Kidney capillary endothelial cell (primary cell): Measurements from ENCODE around the gene TTC6.
"Not testable (repeated sequence)": the region's sequence is repeated elsewhere in the genome, so short reads cannot be mapped to it uniquely, and the experiment has no call there.

Source experiments
- DNase-seq: peaks from one replicate; pipeline ENCODE4 v3.0.0-alpha.2; 2018; ENCODE audit warnings: low spot score

TTC6 gene, protein sequence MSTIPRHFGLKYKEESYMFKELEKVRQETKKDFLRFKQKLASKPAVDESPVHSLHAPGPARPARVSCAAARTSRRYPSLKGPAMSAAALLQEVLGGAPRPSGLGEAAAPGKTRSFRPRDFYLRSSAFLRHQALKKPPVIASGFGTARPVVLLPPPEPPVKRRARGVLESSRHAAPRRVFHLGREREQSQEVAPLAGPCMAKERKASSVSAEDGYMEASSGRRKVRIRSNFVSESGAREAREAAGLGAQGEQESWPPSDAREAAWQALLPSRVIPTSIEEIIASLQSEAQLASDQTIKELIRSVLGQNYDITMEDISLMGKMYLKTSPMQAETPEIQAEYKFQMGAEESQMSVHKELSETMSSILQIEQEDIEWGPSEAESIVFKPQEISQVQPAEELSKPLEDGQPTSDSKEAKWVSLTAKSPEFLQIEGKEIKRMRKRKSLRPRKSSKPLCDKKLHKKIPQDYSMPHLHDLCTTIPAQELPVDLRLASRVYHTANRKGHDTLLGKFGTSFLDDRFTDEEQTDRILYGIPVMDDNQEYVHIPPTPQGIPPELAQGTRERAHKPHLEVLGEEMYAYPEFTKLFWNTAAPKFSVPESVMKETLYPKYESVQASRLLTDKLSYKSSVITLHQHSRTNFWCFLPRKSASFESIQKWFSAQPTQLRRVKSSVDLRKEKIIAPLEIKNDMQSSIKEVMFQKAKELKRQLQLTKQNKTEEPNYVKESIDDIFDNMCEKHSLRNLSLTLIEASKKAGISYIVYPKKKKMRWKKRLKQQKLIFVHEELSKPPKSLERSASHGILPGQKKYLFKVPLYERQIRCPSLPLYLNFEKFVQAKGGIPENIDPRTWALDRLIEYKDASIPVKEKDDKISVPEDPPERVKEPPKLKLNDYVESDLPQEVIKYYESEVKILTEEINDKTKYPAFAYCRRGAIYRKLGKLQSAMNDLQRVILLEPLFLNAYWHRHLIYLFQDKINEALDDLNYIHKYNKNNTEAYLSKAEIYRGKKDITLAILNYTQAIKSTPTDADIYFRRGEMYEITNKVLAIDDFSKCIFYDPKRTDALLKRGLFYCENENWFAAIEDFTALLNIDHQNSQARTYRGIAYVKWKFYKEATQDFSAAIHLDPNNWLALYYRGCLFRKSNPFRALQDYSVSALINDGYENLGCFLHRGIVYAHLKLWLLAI (N-terminal part only)

GRCh38 chr14:37594971-37595808 is at the start of gene TTC6, which contains the start of gene FOXA1:
TTC6 (plus strand) TSS chr14:37595629; CDS start chr14:37622065, 26,436 bp downstream.
FOXA1 (minus strand) TSS chr14:37595249; CDS start chr14:37594972, 277 bp downstream.
- DNase-seq: no peak

DNA sequence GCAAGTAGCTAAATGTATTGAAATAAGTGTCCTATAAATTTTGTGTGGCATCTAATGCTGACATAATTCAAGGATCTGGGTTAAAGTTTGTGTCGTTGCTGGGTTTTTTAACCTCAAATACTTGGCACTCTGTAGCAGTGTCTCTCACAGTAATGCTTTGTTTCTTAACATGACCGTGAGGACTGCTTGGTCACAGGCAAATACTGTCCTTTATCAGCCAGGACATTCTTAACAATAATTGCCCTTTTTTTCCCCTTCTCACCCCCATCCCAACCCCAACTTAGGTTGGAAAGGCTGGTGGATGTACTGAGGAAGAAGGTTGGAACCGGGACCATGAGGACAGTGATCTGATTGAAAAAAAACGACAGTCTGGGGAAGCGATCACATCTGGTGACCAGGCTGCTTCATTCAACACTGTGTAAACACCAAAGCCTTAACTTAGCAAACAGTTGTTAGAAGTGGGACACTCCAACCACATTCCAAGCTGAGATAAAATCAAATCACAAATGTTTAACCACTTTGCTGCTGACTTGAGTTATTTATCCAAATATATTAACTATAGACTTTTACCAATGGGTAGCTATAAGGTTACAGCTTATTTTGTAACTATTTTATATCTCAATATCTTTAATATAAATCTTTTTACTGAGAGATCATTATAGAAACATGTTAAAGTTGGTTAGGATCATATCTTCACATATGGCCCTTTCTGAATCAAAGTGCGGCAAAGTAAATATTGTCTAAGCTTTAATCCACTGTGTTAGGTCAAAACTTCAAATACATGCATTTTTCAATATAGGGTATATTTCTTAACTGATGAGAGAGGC is 48.6 kb upstream of the TTC6 start:
- no peak for DNase-seq

DNA sequence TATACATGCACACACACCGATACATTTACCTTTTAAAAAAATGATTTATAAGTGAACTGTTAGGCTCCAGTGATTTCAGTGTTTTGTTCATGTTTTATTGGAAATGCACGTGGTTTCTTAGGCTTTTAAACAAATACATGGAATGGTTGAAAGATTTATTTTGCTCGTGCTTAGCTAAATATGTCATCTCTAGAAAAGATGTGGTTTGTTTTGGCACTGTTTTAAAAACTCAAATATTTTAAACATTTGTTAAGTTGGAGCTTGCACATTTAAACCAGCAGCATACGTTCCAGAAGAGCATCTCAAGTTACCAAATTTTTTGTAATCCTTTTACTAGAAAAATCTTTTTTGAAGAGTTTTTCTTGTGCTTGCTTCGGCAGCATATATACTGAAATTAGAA is 44.9 kb upstream of the TTC6 start:
- no peak for DNase-seq

DNA sequence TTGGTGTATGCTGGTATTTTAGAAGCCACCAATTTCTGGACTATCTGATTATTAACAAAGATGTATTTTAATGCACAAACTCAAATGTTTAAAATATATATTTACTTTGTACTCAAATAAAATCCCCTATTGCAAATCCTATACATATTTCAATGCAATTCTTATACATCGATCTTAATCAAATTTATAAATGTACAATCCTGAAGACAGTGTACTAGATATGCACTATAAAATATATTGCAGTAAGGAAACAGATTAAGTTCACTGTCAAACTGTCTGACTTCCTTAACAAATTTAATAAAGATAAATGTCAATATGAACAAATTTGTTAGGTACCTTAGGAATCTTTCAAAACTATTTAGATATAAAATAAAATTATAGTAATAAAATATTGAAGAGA is 44.3 kb upstream of the TTC6 start:
- DNase-seq: no peak

DNA sequence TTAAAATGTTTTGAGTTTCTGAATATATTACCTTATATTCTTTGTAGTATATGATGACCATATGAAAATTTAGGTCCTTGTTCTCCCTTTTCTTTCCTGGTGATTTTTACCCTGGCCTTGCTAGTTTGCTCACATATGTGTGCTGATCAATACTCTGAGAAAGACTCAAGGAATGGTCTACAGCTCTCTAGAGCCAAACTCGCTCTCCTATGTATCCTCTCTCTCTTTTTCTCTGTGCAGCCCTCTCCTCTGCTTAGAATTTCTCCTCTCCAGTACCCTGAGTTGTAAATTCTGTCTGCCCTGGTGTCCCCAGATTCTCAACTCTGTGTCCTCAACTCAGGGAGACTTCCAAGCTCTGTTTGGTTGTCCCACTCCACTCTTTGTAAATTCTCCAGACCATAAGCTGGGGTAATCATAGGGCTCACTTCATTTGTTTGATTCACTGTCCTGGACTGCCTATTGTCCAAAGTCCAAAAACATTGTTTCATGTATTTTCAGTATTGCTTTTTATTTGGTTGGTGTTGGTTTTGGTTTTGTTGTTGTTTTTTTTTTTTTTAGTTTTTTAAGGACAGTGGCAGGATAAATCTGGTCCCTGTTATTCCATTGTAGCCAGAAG is 41.4 kb upstream of the TTC6 start:
- DNase-seq: no peak

DNA sequence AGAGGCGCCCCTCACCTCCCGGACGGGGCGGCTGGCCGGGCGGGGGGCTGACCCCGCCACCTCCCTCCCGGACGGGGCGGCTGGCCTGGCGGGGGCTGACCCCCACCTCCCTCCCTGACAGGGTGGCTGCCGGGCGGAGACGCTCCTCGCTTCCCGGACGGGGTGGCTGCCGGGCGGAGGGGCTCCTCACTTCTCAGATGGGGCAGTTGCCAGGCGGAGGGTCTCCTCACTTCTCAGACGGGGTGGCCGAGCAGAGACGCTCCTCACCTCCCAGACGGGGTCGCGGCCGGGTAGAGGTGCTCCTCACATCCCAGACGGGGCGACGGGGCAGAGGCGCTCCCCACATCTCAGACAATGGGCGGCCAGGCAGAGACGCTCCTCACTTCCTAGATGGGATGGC is 39.8 kb upstream of the TTC6 start:
- not testable (repeated sequence) for DNase-seq

GRCh38 chr14:37558740-37559139 is 36.7 kb upstream of the TTC6 start:
- no peak for DNase-seq

DNA sequence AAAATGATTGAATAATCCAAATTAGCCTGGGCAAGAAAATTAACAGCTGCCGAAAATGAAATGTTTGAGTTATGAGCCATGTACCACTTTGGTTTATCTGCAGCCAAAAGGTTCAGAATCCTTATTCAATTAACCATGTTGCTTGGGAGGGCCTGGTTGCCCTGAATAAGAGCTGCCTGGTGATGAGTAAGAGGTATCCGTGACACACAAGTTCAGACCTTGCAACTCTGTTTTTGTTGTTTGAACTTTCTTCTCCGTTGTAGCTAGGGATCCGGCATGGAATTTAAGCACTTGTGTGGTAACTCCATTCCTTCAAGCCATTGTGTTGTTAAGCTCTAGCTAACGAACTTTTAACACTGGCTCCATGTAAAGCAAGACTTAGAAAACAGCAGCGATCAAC is 36.0 kb upstream of the TTC6 start:
- DNase-seq: no peak

DNA sequence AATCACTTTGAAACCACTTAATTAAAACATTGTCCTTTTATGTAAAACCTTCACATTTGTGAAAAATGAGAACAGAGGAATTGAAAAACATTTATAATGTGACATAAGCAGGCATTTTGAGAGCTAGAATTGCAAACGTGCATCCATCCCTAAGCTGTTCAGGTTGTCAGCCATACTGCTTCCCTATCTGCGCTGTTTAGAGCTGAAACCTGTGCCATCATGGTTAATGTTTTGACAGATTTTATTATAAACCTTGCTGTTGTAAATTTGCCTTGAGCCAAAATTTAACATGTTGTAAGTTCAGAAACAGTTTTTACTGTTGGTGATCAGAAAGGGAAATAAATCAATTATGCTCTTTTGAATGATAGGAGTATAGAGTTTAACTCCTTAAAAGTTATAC is 32.2 kb upstream of the TTC6 start:
- no peak for DNase-seq

- DNase-seq: no peak
These were observed 29.9 kb upstream of the TTC6 start for GRCh38 chr14:37565550-37565949.

DNA sequence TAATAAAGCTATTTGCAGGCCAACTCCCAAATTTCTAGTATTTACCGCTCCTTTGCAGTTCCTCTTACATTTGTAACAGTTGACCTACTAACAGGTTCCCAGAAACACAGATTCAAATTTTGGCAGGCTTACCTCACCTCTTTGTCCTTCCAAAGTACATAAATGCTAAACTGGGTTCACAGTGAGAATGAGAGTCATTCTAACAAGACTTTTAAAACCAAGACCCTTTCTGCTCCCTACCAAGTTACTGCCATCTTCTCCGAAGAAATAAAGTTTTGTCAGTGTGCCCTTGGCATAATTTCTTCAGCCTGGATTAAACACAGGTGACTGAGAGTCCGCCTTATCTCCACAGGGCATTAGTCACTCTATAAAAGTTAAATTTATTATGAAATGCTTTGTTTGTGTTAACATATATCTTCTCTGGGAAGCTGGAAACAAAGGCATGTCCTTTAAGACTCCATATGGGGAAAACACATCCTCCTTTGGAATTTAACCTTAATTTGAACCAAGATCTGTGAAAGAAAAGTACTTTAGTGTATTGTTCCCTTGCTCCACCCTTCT is 28.5 kb upstream of the TTC6 start:
- no peak for DNase-seq

GRCh38 chr14:37569729-37570128 is 25.7 kb upstream of the TTC6 start:
- no peak for DNase-seq

- no peak for DNase-seq
These were observed 24.0 kb upstream of the TTC6 start for GRCh38 chr14:37571391-37571790.

- no peak for DNase-seq
These were observed 22.1 kb upstream of the TTC6 start for GRCh38 chr14:37573356-37573755.

- no peak for DNase-seq
These were observed 16.2 kb upstream of the TTC6 start for GRCh38 chr14:37579274-37579673.

DNA sequence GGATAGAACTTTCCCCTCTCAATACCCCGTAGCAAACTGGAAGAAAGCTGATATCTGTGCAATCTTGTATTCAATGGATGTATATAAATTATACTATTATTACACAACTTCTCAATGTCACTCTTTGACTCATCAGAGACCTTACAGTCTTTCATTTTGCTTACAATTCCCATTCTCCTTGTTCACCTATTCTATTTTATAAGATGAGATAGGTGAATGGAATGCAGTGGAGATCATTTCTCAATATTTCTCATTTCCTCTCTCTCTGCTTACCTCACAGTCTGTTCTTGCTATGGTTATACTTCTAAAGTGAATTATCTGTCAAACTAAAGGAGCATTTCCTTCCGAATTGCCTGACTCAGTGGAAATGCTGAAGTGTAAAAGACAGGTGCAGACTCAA is 15.3 kb upstream of the TTC6 start:
- DNase-seq: no peak

- DNase-seq: no peak
These were observed 11.8 kb upstream of the TTC6 start for GRCh38 chr14:37583358-37584210.

DNA sequence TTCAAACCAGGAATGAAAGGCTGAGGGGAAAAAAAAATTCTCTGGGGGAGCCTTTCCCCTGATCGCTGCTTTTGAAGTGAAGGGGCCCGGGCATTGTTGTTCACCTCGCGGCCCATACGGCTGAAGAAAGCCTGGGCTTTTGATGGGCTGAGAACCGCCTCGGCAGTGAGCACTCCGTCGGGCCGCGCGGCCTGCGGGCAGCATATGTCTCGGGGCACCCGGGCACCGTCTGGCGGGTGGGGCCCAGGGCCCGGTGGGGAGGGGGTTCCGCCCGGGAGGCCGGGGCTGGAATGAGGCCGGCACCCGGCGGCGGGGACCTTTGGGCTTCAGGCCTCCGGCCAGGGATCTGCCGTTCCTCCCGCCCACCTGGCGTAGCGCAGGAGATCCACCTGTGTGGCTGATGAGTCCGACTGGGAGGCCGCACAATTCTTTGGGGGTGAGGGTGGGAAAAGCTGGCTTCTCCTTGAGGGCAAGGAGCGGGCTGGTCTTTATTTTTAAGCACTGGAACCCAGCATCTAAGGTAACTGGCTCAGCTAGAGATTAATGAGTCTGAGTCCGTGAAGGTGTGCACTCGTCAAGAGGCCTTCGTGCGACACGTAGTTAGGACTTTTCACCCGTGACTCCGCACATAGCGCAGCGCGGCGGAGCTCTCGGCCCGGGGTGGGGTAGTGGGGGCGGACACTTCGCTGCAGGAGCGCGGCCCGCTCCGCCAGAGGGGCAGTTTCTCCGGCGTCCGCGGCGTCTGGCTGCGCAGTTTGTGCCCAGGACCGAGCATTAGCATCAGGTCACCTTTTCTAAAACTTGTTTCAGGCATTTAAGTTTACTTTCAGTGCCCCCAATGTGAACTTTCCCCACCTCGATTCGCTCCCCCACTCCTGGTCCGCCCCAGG is 11.0 kb upstream of the TTC6 start:
- DNase-seq: no peak
